ENCODE results near the gene SGO2.
"Not testable (repeated sequence)": the region's sequence is repeated elsewhere in the genome, so short reads cannot be mapped to it uniquely, and the experiment has no call there.

SGO2 gene

GRCh38 chr2:200595913-200596312, 69.9 kb downstream of the SGO2 start:
- no peak for DNase-seq

DNA sequence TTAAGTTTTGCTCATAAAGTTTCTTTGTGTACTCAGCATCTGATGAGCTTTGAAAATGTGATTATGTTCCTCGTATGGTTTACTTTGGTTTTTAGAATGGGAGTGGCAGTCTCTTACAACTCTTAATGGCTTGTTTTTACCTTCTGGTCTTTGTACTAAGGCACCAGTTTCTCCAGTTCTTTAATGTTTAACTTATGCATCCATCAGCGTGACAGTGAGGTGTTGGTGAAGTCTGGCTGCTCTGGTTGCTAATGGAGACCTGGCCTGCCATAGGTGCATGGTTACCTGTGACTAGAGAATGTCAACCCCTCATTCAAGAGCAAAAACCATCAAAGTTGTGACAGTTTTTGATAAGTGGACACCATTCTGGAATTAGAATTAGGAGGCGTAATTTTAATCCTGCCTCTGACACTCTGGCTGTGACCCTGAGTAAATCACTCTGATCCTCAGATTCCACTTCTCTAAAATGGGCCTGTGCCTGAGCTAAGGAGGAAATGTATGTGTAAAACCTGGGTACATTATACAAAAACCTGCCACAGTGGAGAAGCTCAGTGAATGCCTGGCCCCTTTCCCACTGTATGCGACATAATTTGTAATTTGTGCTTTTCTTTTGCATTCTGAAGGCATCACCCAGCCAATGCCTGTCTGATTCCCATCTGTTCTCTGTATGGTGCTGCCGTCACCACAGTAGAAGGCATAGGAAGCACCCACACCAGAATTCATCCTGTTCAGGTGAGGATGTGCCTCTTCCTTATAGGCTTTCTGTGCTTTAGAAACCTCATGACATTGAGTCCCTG, 71.0 kb downstream of the SGO2 start:
- no peak for DNase-seq

GRCh38 chr2:200599206-200599605, 73.2 kb downstream of the SGO2 start:
- no peak for DNase-seq

- DNase-seq: no peak
These were observed 74.7 kb downstream of the SGO2 start for GRCh38 chr2:200600549-200601225.

GRCh38 chr2:200602584-200602983, 76.6 kb downstream of the SGO2 start:
- DNase-seq: no peak

DNA sequence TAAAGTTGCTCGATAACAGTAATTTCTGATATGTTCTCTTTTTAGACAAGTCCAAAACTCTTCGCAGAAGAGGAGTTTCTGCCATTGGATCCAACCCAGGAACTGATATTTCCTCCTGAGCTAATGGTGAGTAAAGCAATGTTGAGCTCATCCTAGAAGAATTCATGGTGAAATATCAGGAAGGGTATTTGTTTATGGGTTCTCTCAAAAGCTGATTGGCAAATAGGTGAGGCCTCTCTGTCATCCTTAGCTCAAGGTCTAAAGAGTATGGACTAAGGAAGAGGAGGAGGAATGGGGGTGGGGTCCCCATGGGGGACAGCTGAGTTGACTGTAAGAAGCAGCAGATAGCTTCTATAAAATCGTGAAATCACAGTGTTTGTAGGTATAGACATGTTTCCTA, 78.0 kb downstream of the SGO2 start:
- DNase-seq: no peak

- no peak for DNase-seq
These were observed 78.7 kb downstream of the SGO2 start for GRCh38 chr2:200604571-200605255.

DNA sequence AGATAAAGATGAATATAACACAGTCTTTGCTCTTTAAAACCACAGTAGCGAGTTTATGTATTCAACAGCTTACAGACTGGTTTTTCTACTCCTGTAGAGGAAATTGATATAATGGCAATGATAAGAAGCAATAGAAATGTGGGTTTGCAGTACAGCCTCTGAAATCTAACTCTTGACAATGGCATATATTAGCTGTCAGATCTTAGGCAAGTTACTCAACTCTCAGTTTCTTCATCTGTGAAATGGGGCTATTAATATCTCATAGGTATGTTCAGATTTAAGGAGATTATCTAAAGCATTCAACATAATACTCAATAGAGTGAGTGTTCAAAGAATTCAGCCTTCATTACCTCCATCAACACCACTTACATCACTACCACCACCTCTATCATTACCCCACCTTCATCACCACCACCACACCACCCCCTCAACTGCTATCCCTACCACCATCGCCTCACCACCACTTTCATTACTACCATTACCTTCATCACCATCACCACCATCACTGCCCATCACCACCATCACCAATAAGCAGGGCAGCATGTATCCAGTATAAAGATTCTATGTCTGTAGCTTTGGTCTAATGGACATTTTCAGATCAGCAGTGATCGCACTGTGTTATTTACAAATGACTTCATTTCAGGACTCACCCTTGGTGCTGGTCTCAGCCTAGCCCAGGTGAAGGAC, 82.5 kb downstream of the SGO2 start:
- no peak for DNase-seq

- DNase-seq: no peak
These were observed 83.1 kb downstream of the SGO2 start for GRCh38 chr2:200609028-200609614.

DNA sequence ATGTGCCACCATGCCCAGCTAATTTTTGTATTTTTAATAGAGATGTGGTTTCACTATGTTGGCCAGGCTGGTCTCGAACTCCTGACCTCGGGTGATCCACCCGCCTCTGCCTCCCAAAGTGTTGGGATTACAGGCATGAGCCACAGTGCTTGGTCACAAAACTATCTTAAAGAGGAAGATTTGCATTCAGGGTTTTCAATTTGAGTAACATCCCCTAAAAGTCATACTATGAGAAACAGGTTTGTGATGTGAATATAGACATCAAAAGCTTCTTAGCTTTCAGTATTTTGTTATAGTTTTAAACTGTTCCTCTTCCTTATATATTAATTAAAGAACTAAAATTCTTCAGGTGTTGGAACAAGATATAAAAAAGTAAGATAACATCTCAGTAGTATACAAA, 84.2 kb downstream of the SGO2 start:
- not testable (repeated sequence) for DNase-seq

DNA sequence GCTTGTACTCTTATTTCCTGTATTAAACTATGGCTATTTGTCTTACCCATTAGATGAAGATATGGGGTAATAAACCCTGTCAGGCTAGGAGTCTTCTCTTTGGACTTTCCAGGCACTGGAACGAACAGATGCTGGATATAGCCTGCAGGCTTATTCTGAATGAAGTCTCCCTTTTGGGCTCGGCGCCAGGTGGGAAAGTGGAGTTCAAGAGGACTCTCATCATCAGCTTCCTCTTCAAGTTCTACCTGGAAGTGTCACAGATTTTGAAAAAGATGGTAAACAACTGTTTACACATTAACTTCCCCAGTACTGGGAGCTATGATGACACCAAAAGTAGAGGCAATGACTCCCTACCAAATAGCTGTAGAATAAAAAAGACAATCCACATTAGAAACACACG, 87.7 kb downstream of the SGO2 start:
- DNase-seq: no peak

DNA sequence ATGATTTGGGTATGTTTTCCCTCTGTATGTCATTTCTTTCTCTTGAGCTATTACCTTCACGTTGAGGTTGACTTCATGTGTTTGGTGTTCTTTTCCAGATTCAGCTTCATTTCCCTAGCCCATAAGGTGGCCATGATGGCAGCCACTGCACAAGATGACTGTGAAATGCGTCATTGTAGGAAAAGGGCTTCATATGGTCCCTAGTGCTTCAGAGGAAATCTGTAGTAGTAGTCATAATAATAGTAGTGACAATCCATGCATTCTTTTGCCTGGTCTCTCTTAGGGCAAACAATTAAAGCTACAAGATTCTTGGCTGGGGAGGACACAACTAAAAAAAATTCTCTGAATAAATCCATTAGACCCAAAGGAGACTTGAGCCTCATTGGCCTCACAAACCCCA, 88.2 kb downstream of the SGO2 start:
- DNase-seq: no peak

GRCh38 chr2:200615247-200615646, 89.2 kb downstream of the SGO2 start:
- DNase-seq: no peak

- DNase-seq: no peak
These were observed 90.2 kb downstream of the SGO2 start for GRCh38 chr2:200616193-200616592.

GRCh38 chr2:200616656-200617055, 90.6 kb downstream of the SGO2 start:
- DNase-seq: no peak

GRCh38 chr2:200617156-200618053, 91.4 kb downstream of the SGO2 start:
- no peak for DNase-seq

DNA sequence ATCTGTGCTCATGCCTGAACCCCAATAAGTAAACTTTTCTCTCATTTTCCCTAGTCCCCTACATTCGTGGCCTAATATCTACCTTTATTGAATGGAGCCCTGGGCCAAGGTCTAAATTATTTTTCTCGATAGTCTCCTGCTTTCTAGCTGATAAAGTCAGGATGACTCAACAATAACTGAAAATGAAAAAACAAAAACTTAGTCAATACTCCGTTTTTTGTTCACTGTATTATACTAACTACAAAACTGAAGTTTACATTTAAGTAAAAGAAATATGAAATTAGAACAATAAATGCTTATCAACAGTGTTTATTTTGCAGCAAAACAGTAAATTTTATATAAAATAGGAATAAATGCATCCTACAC, 92.0 kb downstream of the SGO2 start:
- DNase-seq: no peak

DNA sequence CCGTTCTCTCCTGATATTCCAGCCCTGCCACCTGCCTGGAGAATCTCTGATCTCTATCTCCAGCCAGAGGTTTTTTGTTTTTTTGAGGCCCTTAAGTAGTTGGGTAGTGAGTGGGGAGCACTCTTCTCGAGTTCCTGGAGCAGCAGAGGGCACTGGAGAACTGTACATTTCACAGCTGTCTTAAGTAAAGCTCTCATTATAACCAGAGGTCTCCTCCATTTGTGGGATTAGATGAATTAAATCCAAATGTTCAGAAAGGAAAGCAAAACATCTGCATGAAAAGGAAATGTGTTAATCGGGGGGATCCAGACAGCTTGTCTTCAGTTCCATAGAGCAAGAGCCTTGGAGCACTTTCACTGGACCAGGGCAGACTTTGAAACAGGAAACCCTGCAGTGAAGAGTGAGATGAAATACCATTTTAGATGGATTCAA, 92.6 kb downstream of the SGO2 start:
- DNase-seq: no peak

DNA sequence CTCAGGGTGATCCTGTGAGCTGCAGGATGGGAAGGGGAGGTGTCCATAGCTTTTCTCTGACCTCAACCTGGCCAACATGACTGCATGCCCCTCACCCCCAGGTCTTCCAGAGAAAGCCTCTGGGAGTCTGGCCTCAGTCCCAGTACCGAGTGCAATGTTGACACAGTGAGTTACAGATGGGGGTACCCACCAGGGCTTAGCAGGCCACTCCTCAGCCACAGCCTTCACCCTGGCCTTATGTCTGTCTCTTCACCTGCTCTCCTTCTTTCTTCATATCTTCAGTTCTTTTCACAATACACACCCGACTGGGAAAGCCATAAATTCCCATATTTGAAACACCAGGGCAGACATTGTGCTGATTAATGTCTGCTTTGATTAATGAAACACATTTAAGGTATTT, 93.3 kb downstream of the SGO2 start:
- DNase-seq: no peak

DNA sequence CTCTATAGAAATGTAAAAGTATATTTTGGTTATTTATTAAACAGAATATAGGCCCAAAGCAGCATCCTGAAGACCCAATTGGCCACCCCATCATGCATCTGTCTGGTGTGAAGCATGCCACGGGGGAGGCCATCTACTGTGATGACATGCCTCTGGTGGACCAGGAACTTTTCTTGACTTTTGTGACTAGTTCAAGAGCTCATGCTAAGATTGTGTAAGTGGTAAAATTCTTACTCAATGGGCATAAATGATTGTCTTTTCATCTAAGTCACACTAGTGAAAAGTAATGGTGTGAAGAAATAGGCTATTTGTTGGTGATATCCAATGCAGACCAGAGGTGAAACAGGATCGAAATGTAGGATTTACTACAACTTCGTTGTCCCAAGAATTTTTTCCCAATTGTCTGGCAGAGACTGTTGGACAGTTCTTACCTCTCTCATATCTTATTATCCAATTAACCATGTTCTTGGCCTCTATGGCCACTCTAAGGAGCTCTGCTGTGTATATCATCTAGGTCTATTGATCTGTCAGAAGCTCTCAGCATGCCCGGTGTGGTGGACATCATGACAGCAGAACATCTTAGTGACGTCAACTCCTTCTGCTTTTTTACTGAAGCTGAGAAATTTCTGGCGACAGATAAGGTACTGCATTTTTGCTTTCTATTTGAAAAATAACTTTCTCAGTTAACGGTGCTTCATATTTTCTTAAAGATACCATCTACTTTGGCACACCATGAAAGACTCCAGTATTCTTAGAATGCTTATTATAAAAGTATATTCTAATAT, 94.8 kb downstream of the SGO2 start:
- DNase-seq: no peak

- DNase-seq: no peak
These were observed 96.1 kb downstream of the SGO2 start for GRCh38 chr2:200622106-200622505.
